ENCODE data around the gene LSP1.

- TF ChIP-seq POLR2AphosphoS5 (IDR thresholded peaks at IDR 0.05) (no peak), CTCF (IDR thresholded peaks at IDR 0.05) (no peak), EP300 (IDR thresholded peaks at IDR 0.05) (no peak)
Observed at GRCh38 chr11:1926156-1927025, 73.5 kb downstream of the LSP1 start.

All from stomach (tissue), 4 donors.